HG03460 (cell line): ENCODE results near the gene DBH.
"Not testable (repeated sequence)": the region's sequence is repeated elsewhere in the genome, so short reads cannot be mapped to it uniquely, and the experiment has no call there.

Experiments used
- ATAC-seq: cut with Tn5 transposase; IDR thresholded peaks from one replicate; pipeline ENCODE4 v1.9.1; 2021; ENCODE audit not compliant: unreplicated experiment

Gene DBH

GRCh38 chr9:133621725-133622267 lies 14.4 kb upstream of the DBH start:
- ATAC-seq, result no peak

GRCh38 chr9:133622555-133622954 lies 13.6 kb upstream of the DBH start:
- ATAC-seq, result no peak

DNA sequence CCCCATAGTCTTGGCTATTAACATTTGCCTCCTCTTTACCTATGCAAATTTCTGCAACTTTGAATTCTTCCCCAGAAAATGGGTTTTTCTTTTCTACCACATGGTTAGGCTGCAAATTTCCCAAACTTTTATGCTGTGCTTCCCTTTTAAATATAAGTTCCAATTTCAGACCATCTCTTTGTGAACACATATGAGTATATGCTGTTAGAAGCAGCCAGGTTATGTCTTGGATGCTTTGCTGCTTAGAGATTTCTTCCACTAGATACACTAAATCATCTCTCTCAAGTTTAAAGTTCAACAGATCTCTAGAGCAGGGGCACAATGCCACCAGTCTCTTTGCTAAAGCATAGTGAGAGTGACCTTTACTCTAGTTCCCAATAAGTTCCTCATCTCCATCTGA lies 10.2 kb upstream of the DBH start:
- ATAC-seq, result not testable (repeated sequence)

DNA sequence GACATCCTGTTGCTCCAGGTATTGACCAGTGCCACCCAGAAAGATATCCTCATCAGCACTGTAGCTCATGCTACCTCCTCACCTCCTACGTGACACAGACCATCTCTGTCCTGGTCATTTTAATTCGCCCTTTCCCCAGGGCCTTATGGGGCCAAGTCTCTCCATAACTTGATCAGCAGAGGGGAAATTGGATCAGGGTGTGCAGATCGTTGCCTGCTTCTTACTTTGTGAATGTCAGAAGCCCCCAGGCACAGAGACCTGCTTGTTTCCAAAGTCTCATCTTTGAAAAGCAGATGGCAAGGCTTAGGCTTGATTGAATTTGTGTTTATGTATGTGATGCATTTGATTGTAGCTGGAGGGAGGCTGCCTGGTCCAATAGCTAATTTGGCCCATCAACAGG lies 8.8 kb upstream of the DBH start:
- ATAC-seq, result no peak

DNA sequence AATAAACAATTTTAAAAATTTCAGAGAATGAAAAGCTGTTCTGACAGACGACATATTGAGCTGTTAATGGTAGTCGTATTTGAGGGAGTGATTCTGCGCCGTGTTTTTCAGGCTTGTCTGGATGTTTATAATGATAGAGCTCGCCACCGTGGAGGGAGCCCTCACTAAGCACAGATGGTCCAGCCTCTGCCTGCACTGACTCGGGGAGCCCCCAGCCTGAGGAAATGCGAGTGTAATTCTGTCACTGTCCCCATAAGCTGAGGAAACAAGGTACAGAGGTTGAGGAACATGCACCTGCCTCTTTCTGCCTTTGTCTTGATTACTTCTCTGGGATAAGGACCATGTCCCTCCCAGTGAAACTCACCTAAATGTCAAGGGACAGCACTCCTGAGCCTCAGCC lies 7.4 kb upstream of the DBH start:
- ATAC-seq, result no peak

DNA sequence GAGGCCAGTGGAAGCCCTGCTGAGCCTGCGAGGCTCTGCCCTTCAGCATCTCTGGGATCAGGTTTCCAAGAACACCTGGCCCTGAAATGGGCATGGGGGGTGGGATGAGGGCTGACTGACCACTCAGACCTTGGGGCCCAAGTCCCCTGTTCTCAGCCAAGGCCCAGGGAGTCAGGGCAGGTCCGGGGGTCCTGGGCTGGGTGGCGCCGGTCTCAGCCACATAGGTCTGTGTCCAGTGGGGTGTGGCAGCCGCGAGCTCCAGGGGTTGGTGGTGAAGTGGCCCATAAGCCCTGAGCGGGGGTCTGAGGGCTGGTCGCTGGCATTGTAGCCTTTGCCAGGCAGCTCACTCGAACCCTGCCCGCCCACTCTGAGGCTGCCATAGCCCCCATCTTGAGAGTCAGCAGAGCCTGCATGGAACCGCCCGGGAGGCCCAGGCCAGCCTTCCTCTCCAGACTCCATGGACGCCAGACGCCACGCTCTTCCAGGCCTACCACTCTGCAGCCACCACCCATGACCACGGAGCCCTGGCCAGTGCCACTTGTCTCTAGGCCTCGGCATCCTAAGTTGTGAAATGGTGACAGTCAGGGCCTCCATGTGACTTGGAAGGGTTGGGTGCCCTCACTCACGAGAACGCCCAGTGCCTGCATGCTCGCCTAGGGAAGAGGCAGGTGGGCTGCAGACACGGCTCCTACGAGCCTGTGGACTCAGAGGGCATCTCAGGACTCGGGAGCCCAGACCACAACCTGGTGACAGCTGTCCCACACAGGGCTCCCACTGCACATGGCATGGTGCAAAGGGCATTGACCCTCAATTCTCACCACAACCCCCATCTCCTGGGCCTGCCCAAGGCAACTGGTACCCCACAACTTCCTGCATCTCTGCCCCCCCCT lies 6.7 kb upstream of the DBH start:
- ATAC-seq, result no peak

DNA sequence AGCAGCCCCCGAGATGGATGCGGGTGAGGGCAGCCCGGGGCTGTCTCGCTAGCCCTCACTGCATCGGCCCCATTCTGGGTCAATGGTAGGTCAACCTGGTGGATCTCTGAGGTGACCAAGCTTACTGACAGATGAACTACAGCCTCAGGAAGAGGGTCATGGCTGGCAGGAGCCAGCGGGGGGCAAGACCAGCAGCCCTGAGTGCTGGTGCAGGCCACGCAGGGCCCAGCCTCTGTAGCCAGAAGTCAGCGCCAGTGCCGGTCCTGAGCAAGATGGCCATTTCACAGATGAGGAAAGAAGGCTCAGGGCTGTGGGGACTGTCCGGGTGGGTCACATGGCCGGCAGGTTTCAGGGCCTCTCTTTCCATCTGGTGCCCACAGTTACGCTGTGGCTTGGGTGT lies 5.1 kb upstream of the DBH start:
- no peak for ATAC-seq

GRCh38 chr9:133632806-133633680 lies 3.1 kb upstream of the DBH start:
- ATAC-seq, result no peak

DNA sequence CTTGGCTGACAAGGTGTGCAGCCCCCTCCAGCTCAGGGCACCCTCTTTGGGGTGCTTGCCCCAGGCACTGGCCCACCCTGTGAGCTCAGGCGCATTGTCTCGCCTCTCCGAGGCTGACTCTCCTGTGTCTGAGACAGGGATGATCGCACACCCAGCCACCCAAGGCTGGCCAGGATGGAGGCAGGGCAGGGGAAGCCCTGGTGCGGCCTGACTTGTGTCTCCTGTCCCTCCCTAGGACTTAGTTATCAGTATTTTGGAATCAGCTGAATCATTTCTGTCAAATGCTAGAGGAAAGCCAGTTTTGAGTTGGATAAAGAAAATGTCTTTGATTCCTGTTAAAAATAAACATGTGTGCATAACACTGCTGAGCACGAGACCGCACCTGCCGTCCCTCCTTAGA lies 2.5 kb upstream of the DBH start:
- ATAC-seq, result no peak

GRCh38 chr9:133634081-133634691 lies 2.0 kb upstream of the DBH start:
- ATAC-seq, result no peak

GRCh38 chr9:133635098-133635497 lies 1.1 kb upstream of the DBH start:
- no peak for ATAC-seq

- no peak for ATAC-seq
Observed at GRCh38 chr9:133636902-133637301, 739 bp downstream of the DBH start.

- ATAC-seq, result no peak
Observed at GRCh38 chr9:133637451-133638055, 1.4 kb downstream of the DBH start.

- no peak for ATAC-seq
Observed at GRCh38 chr9:133638076-133638475, 1.9 kb downstream of the DBH start.

DNA sequence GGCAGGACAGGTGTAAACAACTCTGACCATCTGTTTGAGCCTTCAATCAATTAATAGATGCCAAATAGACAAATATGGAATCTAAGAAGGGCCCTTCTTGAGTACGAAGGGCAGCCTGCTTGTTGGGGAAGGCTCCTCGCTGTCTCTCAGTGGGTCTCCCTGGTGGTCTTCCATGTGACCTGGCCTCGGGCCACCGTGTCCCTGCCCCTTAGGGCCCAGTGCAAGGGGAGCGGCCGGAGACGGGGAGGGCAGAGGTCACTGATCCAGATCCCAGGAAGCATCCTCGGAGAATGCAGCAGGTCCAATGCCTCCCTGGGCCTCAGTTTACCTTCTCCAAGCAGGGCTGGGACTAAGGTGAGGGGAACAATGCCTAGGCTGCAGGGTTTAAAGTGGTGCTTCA lies 2.5 kb downstream of the DBH start:
- ATAC-seq, result no peak

DNA sequence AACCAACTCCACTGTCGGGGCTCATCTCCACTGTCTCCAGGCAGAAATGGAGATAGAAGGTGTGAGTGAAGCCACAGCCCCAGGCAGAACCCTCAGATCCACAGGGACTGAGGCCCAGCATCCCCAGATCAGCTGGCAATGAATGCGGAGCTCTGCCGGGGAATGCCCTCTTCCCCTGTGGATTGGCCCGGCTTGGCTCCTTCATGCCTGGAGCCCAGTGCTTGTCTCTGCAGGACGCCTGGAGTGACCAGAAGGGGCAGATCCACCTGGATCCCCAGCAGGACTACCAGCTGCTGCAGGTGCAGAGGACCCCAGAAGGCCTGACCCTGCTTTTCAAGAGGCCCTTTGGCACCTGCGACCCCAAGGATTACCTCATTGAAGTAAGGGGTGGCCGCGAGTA lies 3.5 kb downstream of the DBH start:
- no peak for ATAC-seq

GRCh38 chr9:133640160-133640559 lies 4.0 kb downstream of the DBH start:
- ATAC-seq, result no peak

- no peak for ATAC-seq
Observed at GRCh38 chr9:133640580-133641395, 4.6 kb downstream of the DBH start.

GRCh38 chr9:133641396-133641655 lies 5.2 kb downstream of the DBH start:
- no peak for ATAC-seq

- ATAC-seq, result no peak
Observed at GRCh38 chr9:133641861-133642595, 5.9 kb downstream of the DBH start.
